OCI-LY7 (cell line): ENCODE measurements around the gene SELENOS. TPM values are rescaled to one million over a fixed set of nuclear protein-coding genes. Genes with fewer than 3 reads are reported as not detected.

Experiments
- BruUV-seq: library from RNA; stranded (reverse); fragments of 400-500 nt; replicated peaks from 2 replicates; lab custom pipeline; 2021; lab: Mats Ljungman, UMichigan
- CTCF ChIA-PET: fragments of 300-600 bp; sonication (Branson Sonifier 250); formaldehyde crosslinking; loops from one replicate; lab custom pipeline; 2022; ENCODE audit warnings: antibody characterized with exemption; ENCODE audit not compliant: unreplicated experiment; lab: Charles Lee
- POLR2A ChIA-PET: fragments of 300-600 bp; sonication (Branson Sonifier 250); formaldehyde crosslinking; loops from one replicate; lab custom pipeline; 2022; ENCODE audit warnings: antibody characterized with exemption; lab: Charles Lee
- DNase-seq: peaks from one replicate; pipeline ENCODE4 v3.0.0-alpha.2; 2015; ENCODE audit warnings: low spot score
- H2AFZ ChIP-seq: fragments of 200-600 bp; sonication (generic), shearing (Covaris generic); 2 replicates; pipeline ENCODE4 v1.6.1; 2014; ENCODE audit warnings: mild to moderate bottlenecking, antibody characterized with exemption, low read length, moderate library complexity
- H3K27ac ChIP-seq: fragments of 200-600 bp; sonication (generic); 2 replicates; pipeline ENCODE4 v1.5.1; 2014; ENCODE audit warnings: mixed run types, low read depth, mild to moderate bottlenecking, moderate library complexity, low read length, inconsistent platforms; ENCODE audit not compliant: poor library complexity, severe bottlenecking
- H3K36me3 ChIP-seq: fragments of 200-600 bp; sonication (generic); 2 replicates; pipeline ENCODE4 v1.6.1; 2014; ENCODE audit warnings: mild to moderate bottlenecking, antibody characterized with exemption, low read length, moderate library complexity, mixed read lengths; ENCODE audit not compliant: insufficient read depth
- H3K4me1 ChIP-seq: fragments of 200-600 bp; sonication (generic); 2 replicates; pipeline ENCODE4 v1.5.1; 2014; ENCODE audit warnings: mild to moderate bottlenecking, low read length; ENCODE audit not compliant: insufficient read depth, poor library complexity, severe bottlenecking
- H3K4me2 ChIP-seq: fragments of 200-600 bp; sonication (generic); 2 replicates; pipeline ENCODE4 v1.6.1; 2014; ENCODE audit warnings: mild to moderate bottlenecking, low read length
- H3K4me3 ChIP-seq: fragments of 200-600 bp; sonication (generic); 2 replicates; pipeline ENCODE4 v1.5.1; 2014; ENCODE audit warnings: mild to moderate bottlenecking, low read depth, low read length; ENCODE audit not compliant: poor library complexity, severe bottlenecking
- H3K79me2 ChIP-seq: fragments of 200-600 bp; sonication (generic); 2 replicates; pipeline ENCODE4 v1.6.1; 2016; ENCODE audit warnings: low read depth, mild to moderate bottlenecking, low read length, moderate library complexity, mixed read lengths; ENCODE audit not compliant: insufficient read depth
- H3K9me2 ChIP-seq: fragments of 200-600 bp; sonication (generic); 2 replicates; pipeline ENCODE4 v1.6.1; 2016; ENCODE audit warnings: mild to moderate bottlenecking, low read length, mixed read lengths; ENCODE audit not compliant: insufficient read depth
- H3K9me3 ChIP-seq: fragments of 200-600 bp; sonication (generic); 2 replicates; pipeline ENCODE4 v1.6.1; 2014; ENCODE audit warnings: mild to moderate bottlenecking, mixed run types, low read length, mixed read lengths
- H4K20me1 ChIP-seq: fragments of 200-600 bp; sonication (generic); 2 replicates; pipeline ENCODE4 v1.6.1; 2014; ENCODE audit warnings: mild to moderate bottlenecking, antibody characterized with exemption, low read length, moderate library complexity, mixed read lengths; ENCODE audit not compliant: insufficient read depth
- EZH2phosphoT487 ChIP-seq: fragments of 200-600 bp; sonication (generic); IDR thresholded peaks from 2 replicates; pipeline ENCODE4 v1.6.1; 2018; ENCODE audit warnings: low read depth, borderline replicate concordance, mild to moderate bottlenecking, mixed run types, antibody characterized with exemption, low read length, moderate library complexity, mixed read lengths
- intact Hi-C: fragments of 100-400 bp; cut with micrococcal nuclease; formaldehyde crosslinking; loops from one replicate; pipeline ENCODE4 v1.10.0; 2022; ENCODE audit not compliant: unreplicated experiment
- total RNA-seq, 2 experiments: library from RNA; depleted of rRNA in 1 of 2; stranded (reverse); fragments of >200 nt in 1 of 2; shearing (Covaris generic) in 1 of 2; gene quantifications; 2 replicates each; pipeline ENCODE4 v1.2.3, GENCODE V29; 2014 to 2022
- TF ChIP-seq, protein P1 (sequence below): fragments of 200-600 bp; sonication (generic); conservative IDR thresholded peaks from 2 replicates; pipeline ENCODE4 v1.5.1; 2014; ENCODE audit warnings: mild to moderate bottlenecking, antibody characterized with exemption, low read length, moderate library complexity, mixed read lengths

Gene SELENOS
- total RNA-seq, 2 experiments from 2014 or later = 29.1 to 36.1 TPM

DNA sequence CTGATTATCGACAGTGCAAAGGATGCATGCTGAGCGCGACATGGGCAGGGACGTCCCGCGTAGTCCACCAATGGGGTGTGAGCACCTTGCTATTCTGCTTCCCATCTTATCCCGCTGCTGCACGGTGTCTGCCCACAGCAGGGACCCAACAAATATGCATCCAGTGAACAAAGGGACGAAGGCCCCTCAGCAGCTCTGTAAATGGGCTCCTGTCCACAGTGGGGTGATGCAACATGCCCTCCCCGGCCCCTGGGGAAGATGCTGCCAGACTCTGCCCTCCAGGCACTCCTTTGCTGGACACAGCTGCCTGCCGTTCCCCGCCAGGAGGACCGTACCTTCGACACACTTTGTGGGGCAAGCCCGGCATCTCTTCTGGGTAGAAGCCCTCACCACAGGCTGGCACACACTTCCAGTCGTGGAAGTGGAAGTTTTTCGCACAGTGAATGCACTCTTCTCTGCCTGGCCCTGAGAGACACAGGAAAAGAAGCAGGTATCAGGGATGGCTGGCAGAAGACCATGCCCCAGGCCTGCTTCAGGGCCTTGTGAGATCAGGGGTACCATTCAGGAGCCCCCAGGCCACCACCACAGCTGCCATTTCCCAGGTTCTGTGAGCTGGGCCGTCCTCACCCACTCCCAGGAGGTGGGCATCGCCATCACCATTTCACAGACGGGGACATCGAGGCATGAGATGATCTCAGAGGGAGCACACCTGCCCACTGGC is 35.9 kb upstream of the SELENOS start:
- TF ChIP-seq, protein P1, sequence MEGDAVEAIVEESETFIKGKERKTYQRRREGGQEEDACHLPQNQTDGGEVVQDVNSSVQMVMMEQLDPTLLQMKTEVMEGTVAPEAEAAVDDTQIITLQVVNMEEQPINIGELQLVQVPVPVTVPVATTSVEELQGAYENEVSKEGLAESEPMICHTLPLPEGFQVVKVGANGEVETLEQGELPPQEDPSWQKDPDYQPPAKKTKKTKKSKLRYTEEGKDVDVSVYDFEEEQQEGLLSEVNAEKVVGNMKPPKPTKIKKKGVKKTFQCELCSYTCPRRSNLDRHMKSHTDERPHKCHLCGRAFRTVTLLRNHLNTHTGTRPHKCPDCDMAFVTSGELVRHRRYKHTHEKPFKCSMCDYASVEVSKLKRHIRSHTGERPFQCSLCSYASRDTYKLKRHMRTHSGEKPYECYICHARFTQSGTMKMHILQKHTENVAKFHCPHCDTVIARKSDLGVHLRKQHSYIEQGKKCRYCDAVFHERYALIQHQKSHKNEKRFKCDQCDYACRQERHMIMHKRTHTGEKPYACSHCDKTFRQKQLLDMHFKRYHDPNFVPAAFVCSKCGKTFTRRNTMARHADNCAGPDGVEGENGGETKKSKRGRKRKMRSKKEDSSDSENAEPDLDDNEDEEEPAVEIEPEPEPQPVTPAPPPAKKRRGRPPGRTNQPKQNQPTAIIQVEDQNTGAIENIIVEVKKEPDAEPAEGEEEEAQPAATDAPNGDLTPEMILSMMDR = no peak
- no peak for TF ChIP-seq EZH2phosphoT487
- Histone ChIP-seq H3K4me3 (no peak overlapping the region), H2AFZ (no peak overlapping the region), H4K20me1 (no peaks in the 10 kb centered on the region), H3K27ac (no peak overlapping the region), H3K4me2 (no peak overlapping the region), H3K79me2 (no peaks in the 10 kb centered on the region), H3K4me1 (no peaks in the 10 kb centered on the region), H3K36me3 (no peaks in the 10 kb centered on the region), H3K9me3 (no peaks in the 10 kb centered on the region), H3K9me2 (no peaks in the 10 kb centered on the region)
- intact Hi-C loops = no loop called here
- POLR2A ChIA-PET = interaction anchor here (0.6 to 0.9 kb wide), 2 partner anchors 97 to 340 kb away, joined by 3 read pairs; no protein-coding TSS in a partner anchor
- no peak for DNase-seq
- CTCF ChIA-PET = no interaction called here
- BruUV-seq = no TSS peak

- Histone ChIP-seq H3K9me3 (no peaks in the 10 kb centered on the region), H3K9me2 (no peaks in the 10 kb centered on the region), H3K4me3 (no peak overlapping the region), H2AFZ (no peak overlapping the region), H3K4me2 (no peak overlapping the region), H3K4me1 (peaks cover 7% of the 10 kb centered on the region), H3K79me2 (no peaks in the 10 kb centered on the region), H3K27ac (no peak overlapping the region), H4K20me1 (no peaks in the 10 kb centered on the region), H3K36me3 (no peaks in the 10 kb centered on the region)
- BruUV-seq = no TSS peak
- intact Hi-C loops = no loop called here
- ChIA-PET CTCF (no interaction called here), POLR2A (interaction anchor here (0.7 kb wide), 1 partner anchor 629 kb away, joined by 3 read pairs; no protein-coding TSS in a partner anchor)
- no peak for DNase-seq
- no peak for TF ChIP-seq EZH2phosphoT487
- TF ChIP-seq, protein P1 = no peak
These were observed 33.2 kb upstream of the SELENOS start for GRCh38 chr15:101310508-101310907.

DNA sequence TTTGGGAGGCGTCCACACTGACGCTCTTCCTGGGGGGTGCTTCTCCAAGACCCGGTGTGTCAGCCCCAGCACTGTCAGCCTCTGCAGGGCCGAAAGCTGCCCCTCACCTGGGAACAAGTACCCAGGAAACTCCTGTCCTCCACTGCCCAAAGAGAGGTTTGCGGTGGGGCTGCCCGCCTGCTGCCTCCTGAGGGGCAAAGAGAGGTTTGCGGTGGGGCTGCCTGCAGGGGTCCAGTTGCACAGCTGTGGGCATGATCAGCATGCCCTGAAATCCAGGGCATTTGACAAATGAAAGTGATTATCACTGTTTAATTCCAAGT is 32.8 kb upstream of the SELENOS start:
- Histone ChIP-seq H3K4me2 (no peak overlapping the region), H3K9me2 (no peaks in the 10 kb centered on the region), H4K20me1 (no peaks in the 10 kb centered on the region), H2AFZ (no peak overlapping the region), H3K4me3 (no peak overlapping the region), H3K9me3 (no peaks in the 10 kb centered on the region), H3K36me3 (no peaks in the 10 kb centered on the region), H3K27ac (no peak overlapping the region), H3K4me1 (peaks cover 7% of the 10 kb centered on the region), H3K79me2 (no peaks in the 10 kb centered on the region)
- TF ChIP-seq EZH2phosphoT487 = no peak
- TF ChIP-seq, protein P1 = no peak
- intact Hi-C loops = no loop called here
- ChIA-PET POLR2A (no interaction called here), CTCF (no interaction called here)
- DNase-seq = no peak
- BruUV-seq = no TSS peak
